Naive B cell (primary cell): ENCODE data around the gene SYCP1. TPM values are rescaled to one million over a fixed set of nuclear protein-coding genes. Genes with fewer than 3 reads are reported as not detected.
"Not testable (repeated sequence)": the region's sequence is repeated elsewhere in the genome, so short reads cannot be mapped to it uniquely, and the experiment has no call there.

Experiments
- ATAC-seq, 2 donors: fragments of 150-1000 bp; cut with Tn5 transposase; 2 replicates each; pipeline ENCODE4 v1.10.0; 2021; ENCODE audit warnings: low read depth in 2 of 2, mild to moderate bottlenecking in 2 of 2, moderate library complexity in 2 of 2
- DNase-seq: peaks from one replicate; pipeline ENCODE4 v3.0.0; 2022
- H3K27ac Mint-ChIP-seq, 6 donors: one replicate each; pipeline ENCODE4 v1.8.0; 2020 to 2022; ENCODE audit warnings: mild to moderate bottlenecking in 6 of 6, mixed read lengths in 6 of 6, moderate library complexity in 5 of 6, inconsistent platforms in 2 of 6
- H3K27me3 Mint-ChIP-seq, 3 donors: one replicate each; pipeline ENCODE4 v1.8.0; 2021 to 2022; ENCODE audit warnings: mixed read lengths in 3 of 3, mild to moderate bottlenecking in 1 of 3
- H3K36me3 Mint-ChIP-seq, 2 donors: one replicate each; pipeline ENCODE4 v1.8.0; 2020 to 2022; ENCODE audit warnings: mixed read lengths in 2 of 2, inconsistent platforms in 1 of 2, mild to moderate bottlenecking in 1 of 2
- H3K4me1 Mint-ChIP-seq, 3 donors: one replicate each; pipeline ENCODE4 v1.8.0; 2020 to 2022; ENCODE audit warnings: mixed read lengths in 3 of 3, inconsistent platforms in 1 of 3, mild to moderate bottlenecking in 1 of 3, moderate library complexity in 1 of 3
- H3K4me3 Mint-ChIP-seq, 8 donors: one replicate each; pipeline ENCODE4 v1.8.0; 2020 to 2022; ENCODE audit warnings: mild to moderate bottlenecking in 8 of 8, mixed read lengths in 8 of 8, moderate library complexity in 8 of 8, inconsistent platforms in 2 of 8
- H3K9me3 Mint-ChIP-seq, 7 donors: one replicate each; pipeline ENCODE4 v1.8.0; 2020 to 2022; ENCODE audit warnings: mixed read lengths in 7 of 7, mild to moderate bottlenecking in 5 of 7, inconsistent platforms in 2 of 7, moderate library complexity in 1 of 7
- polyA plus RNA-seq, 6 donors: library from polyadenylated mRNA; unstranded; fragments of 300-500 nt; fragmentation: Illumina TruSeq; gene quantifications; one replicate each; pipeline ENCODE4 v1.2.3, GENCODE V29; 2021; ENCODE audit warnings: low read depth in 6 of 6

Gene SYCP1
- polyA plus RNA-seq, 6 donors from 2014 or later: not detected

GRCh38 chr1:114988095-114988494 lies 133.4 kb downstream of the SYCP1 start:
- DNase-seq (no peak), ATAC-seq (no peak)
- H3K27me3 Mint-ChIP-seq: peaks cover 4 to 19% (median 16%) of the 10 kb centered on the region in 3 donors
- H3K9me3 Mint-ChIP-seq: peaks cover 10 to 39% (median 23%) of the 10 kb centered on the region in 7 donors
- no peaks in the 10 kb centered on the region for H3K4me1 Mint-ChIP-seq
- H3K27ac Mint-ChIP-seq: no peak overlapping the region
- H3K4me3 Mint-ChIP-seq: no peak overlapping the region
- H3K36me3 Mint-ChIP-seq: peaks cover 9 to 15% of the 10 kb centered on the region in 2 donors

- Mint-ChIP-seq H3K27ac (no peak overlapping the region), H3K4me3 (no peak overlapping the region), H3K27me3 (peaks cover 7 to 22% (median 13%) of the 10 kb centered on the region in 3 donors), H3K9me3 (peaks cover 0 to 5% (median 0%) of the 10 kb centered on the region in 7 donors), H3K36me3 (no peaks in the 10 kb centered on the region), H3K4me1 (no peaks in the 10 kb centered on the region)
- ATAC-seq: no peak
- DNase-seq: no peak
These were observed 143.0 kb downstream of the SYCP1 start for GRCh38 chr1:114997510-114998289.

GRCh38 chr1:115006191-115006590 lies 151.5 kb downstream of the SYCP1 start:
- ATAC-seq (no peak), DNase-seq (no peak)
- no peak overlapping the region for H3K27ac Mint-ChIP-seq
- H3K4me1 Mint-ChIP-seq: no peaks in the 10 kb centered on the region
- peaks cover 0 to 5% (median 2%) of the 10 kb centered on the region in 7 donors for H3K9me3 Mint-ChIP-seq
- H3K27me3 Mint-ChIP-seq: peaks cover 28 to 43% (median 32%) of the 10 kb centered on the region in 3 donors
- H3K4me3 Mint-ChIP-seq: no peak overlapping the region
- H3K36me3 Mint-ChIP-seq: no peaks in the 10 kb centered on the region

GRCh38 chr1:115012006-115012405 lies 157.3 kb downstream of the SYCP1 start:
- no peak for ATAC-seq
- peaks cover 0 to 8% (median 4%) of the 10 kb centered on the region in 7 donors for H3K9me3 Mint-ChIP-seq
- no peak overlapping the region for H3K27ac Mint-ChIP-seq
- no peaks in the 10 kb centered on the region for H3K4me1 Mint-ChIP-seq
- peaks cover 5 to 9% (median 8%) of the 10 kb centered on the region in 3 donors for H3K27me3 Mint-ChIP-seq
- no peak overlapping the region for H3K4me3 Mint-ChIP-seq
- H3K36me3 Mint-ChIP-seq: no peaks in the 10 kb centered on the region
- no peak for DNase-seq

GRCh38 chr1:115012434-115012833 lies 157.8 kb downstream of the SYCP1 start:
- no peak for ATAC-seq
- H3K36me3 Mint-ChIP-seq: no peaks in the 10 kb centered on the region

GRCh38 chr1:115013792-115014191 lies 159.1 kb downstream of the SYCP1 start:
- DNase-seq: no peak
- no peak for ATAC-seq
- no peak overlapping the region for H3K4me3 Mint-ChIP-seq
- no peaks in the 10 kb centered on the region for H3K36me3 Mint-ChIP-seq
- H3K27ac Mint-ChIP-seq: peak overlapping the region in 1 of 6 donors; percentile 84
- H3K4me1 Mint-ChIP-seq: no peaks in the 10 kb centered on the region
- H3K27me3 Mint-ChIP-seq: peaks cover 5% of the 10 kb centered on the region in 3 donors
- peaks cover 0 to 11% (median 4%) of the 10 kb centered on the region in 7 donors for H3K9me3 Mint-ChIP-seq

More at GRCh38 chr1:115012434-115012833, 157.8 kb downstream of the SYCP1 start:
- no peak for DNase-seq
- peaks cover 0 to 8% (median 4%) of the 10 kb centered on the region in 7 donors for H3K9me3 Mint-ChIP-seq
- no peak overlapping the region for H3K4me3 Mint-ChIP-seq
- peaks cover 5 to 6% (median 5%) of the 10 kb centered on the region in 3 donors for H3K27me3 Mint-ChIP-seq
- H3K4me1 Mint-ChIP-seq: no peaks in the 10 kb centered on the region
- no peak overlapping the region for H3K27ac Mint-ChIP-seq

GRCh38 chr1:115019549-115019948 lies 164.9 kb downstream of the SYCP1 start:
- DNase-seq, H3K27ac Mint-ChIP-seq, H3K9me3 Mint-ChIP-seq, ATAC-seq, H3K4me1 Mint-ChIP-seq, H3K36me3 Mint-ChIP-seq, H3K4me3 Mint-ChIP-seq: not testable (repeated sequence)
- peaks cover 6 to 19% (median 12%) of the 10 kb centered on the region in 3 donors for H3K27me3 Mint-ChIP-seq

- Mint-ChIP-seq H3K27ac (no peak overlapping the region), H3K27me3 (peaks cover 8 to 19% (median 12%) of the 10 kb centered on the region in 3 donors), H3K9me3 (peaks cover 0 to 6% (median 0%) of the 10 kb centered on the region in 7 donors), H3K36me3 (no peaks in the 10 kb centered on the region), H3K4me1 (no peaks in the 10 kb centered on the region), H3K4me3 (no peak overlapping the region)
- no peak for DNase-seq
- ATAC-seq: no peak
These were observed 166.5 kb downstream of the SYCP1 start for GRCh38 chr1:115021145-115021544.

- Mint-ChIP-seq H3K4me1 (no peaks in the 10 kb centered on the region), H3K4me3 (no peak overlapping the region), H3K9me3 (peaks cover 0 to 3% (median 0%) of the 10 kb centered on the region in 7 donors), H3K27ac (no peak overlapping the region), H3K36me3 (no peaks in the 10 kb centered on the region), H3K27me3 (peaks cover 10 to 24% (median 14%) of the 10 kb centered on the region in 3 donors)
- DNase-seq (no peak), ATAC-seq (no peak)
These were observed 168.9 kb downstream of the SYCP1 start for GRCh38 chr1:115023593-115023992.

- no peaks in the 10 kb centered on the region for H3K9me3 Mint-ChIP-seq
- no peaks in the 10 kb centered on the region for H3K36me3 Mint-ChIP-seq
- DNase-seq (no peak), ATAC-seq (no peak)
- H3K4me1 Mint-ChIP-seq: no peaks in the 10 kb centered on the region
- H3K27me3 Mint-ChIP-seq: peaks cover 8 to 29% (median 11%) of the 10 kb centered on the region in 3 donors
- H3K4me3 Mint-ChIP-seq: no peak within 1 kb of the TSS
- H3K27ac Mint-ChIP-seq: peak within 1 kb of the TSS in 1 of 6 donors; percentile 52
These were observed 174.9 kb downstream of the SYCP1 start, which contains the start of gene TSHB for GRCh38 chr1:115029526-115029925. TSS of gene TSHB (plus strand) at chr1:115029826. CDS start at chr1:115033363, 3,537 bp downstream.

GRCh38 chr1:115031595-115031994 lies 176.9 kb downstream of the SYCP1 start:
- H3K27ac Mint-ChIP-seq: no peak overlapping the region
- no peaks in the 10 kb centered on the region for H3K36me3 Mint-ChIP-seq
- peaks cover 6 to 30% (median 16%) of the 10 kb centered on the region in 3 donors for H3K27me3 Mint-ChIP-seq
- no peak overlapping the region for H3K4me3 Mint-ChIP-seq
- ATAC-seq: no peak
- H3K9me3 Mint-ChIP-seq: no peaks in the 10 kb centered on the region
- DNase-seq: no peak
- H3K4me1 Mint-ChIP-seq: no peaks in the 10 kb centered on the region

- Mint-ChIP-seq H3K27ac (no peak overlapping the region), H3K4me1 (no peaks in the 10 kb centered on the region), H3K27me3 (peaks cover 0 to 9% (median 5%) of the 10 kb centered on the region in 3 donors), H3K36me3 (no peaks in the 10 kb centered on the region), H3K9me3 (no peaks in the 10 kb centered on the region), H3K4me3 (no peak overlapping the region)
- ATAC-seq: no peak
- DNase-seq: no peak
These were observed 181.0 kb downstream of the SYCP1 start for GRCh38 chr1:115035652-115036051.

- Mint-ChIP-seq H3K4me1 (no peaks in the 10 kb centered on the region), H3K27ac (no peak overlapping the region), H3K36me3 (no peaks in the 10 kb centered on the region), H3K9me3 (peaks cover 0 to under 1% (median 0%) of the 10 kb centered on the region in 7 donors), H3K27me3 (peaks cover 0 to 10% (median 5%) of the 10 kb centered on the region in 3 donors), H3K4me3 (no peak overlapping the region)
- DNase-seq: no peak
- ATAC-seq: no peak
These were observed 182.3 kb downstream of the SYCP1 start for GRCh38 chr1:115036814-115037507.
